SK-N-SH (cell line): ENCODE results near the gene EVA1A. TPM values are rescaled to one million over a fixed set of nuclear protein-coding genes. Genes with fewer than 3 reads are reported as not detected.

Experiments
- CTCF ChIA-PET: fragments of 300-600, 350-600 bp; formaldehyde crosslinking; extraction: SDS; loops from one replicate; lab custom pipeline; 2021; lab: Yijun Ruan, JAX
- POLR2A ChIA-PET: fragments of 350-600 bp; sonication (Branson Sonifier 250); formaldehyde crosslinking; extraction: SDS; loops from one replicate; lab custom pipeline; 2020; ENCODE audit warnings: antibody characterized with exemption, inconsistent platforms; lab: Yijun Ruan, JAX
- DNase-seq: peaks from one replicate; pipeline ENCODE4 v3.0.0; 2012
- H2AFZ ChIP-seq: fragments of 200-600 bp; sonication (generic); 2 replicates; pipeline ENCODE4 v1.8.1; 2016; ENCODE audit warnings: antibody characterized with exemption, mild to moderate bottlenecking, low read depth
- H3F3A ChIP-seq: fragments of 200-600 bp; sonication (generic); replicated peaks from 2 replicates; pipeline ENCODE3; 2016; ENCODE audit warnings: antibody characterized with exemption, mild to moderate bottlenecking; ENCODE audit not compliant: insufficient read depth
- H3K27ac ChIP-seq, 2 experiments: fragments of 200-500 bp in 1 of 2; fragments of 200-600 bp in 1 of 2; sonication (Bioruptor generic) in 1 of 2; sonication (generic), shearing (Covaris generic) in 1 of 2; 2 replicates each; pipeline versions ENCODE4 v1.5.1 to v1.6.1; 2014 to 2016; ENCODE audit warnings: low read depth in 2 of 2, inconsistent platforms in 1 of 2, low read length in 1 of 2, mild to moderate bottlenecking in 1 of 2, mixed read lengths in 1 of 2
- H3K27me3 ChIP-seq: fragments of 200-600 bp; sonication (generic), shearing (Covaris generic); 2 replicates; pipeline ENCODE4 v1.6.1; 2016; ENCODE audit warnings: mixed run types; ENCODE audit not compliant: insufficient read depth
- H3K36me3 ChIP-seq, 2 experiments: fragments of 200-500 bp in 1 of 2; fragments of 200-600 bp in 1 of 2; sonication (Bioruptor generic) in 1 of 2; sonication (generic) in 1 of 2; replicated peaks in 1 of 2; 2 replicates each; pipeline versions ENCODE3 to v1.5.1; 2014 to 2016; ENCODE audit warnings: low read length in 1 of 2, mild to moderate bottlenecking in 1 of 2; ENCODE audit not compliant: insufficient read depth in 2 of 2, control insufficient read depth in 1 of 2
- H3K4me1 ChIP-seq, 2 experiments: fragments of 200-500 bp in 1 of 2; fragments of 200-600 bp in 1 of 2; sonication (Bioruptor generic) in 1 of 2; sonication (generic), shearing (Covaris generic) in 1 of 2; 2 replicates each; pipeline versions ENCODE4 v1.5.1 to v1.6.1; 2014 to 2016; ENCODE audit warnings: low read depth in 1 of 2, low read length in 1 of 2, mixed run types in 1 of 2; ENCODE audit not compliant: insufficient read depth in 2 of 2, control insufficient read depth in 1 of 2
- H3K4me2 ChIP-seq: fragments of 200-600 bp; sonication (generic), shearing (Covaris generic); 2 replicates; pipeline ENCODE4 v1.6.1; 2017; ENCODE audit warnings: mixed run types
- H3K4me3 ChIP-seq, 2 experiments: fragments of 200-500 bp in 1 of 2; fragments of 200-600 bp in 1 of 2; sonication (Bioruptor generic) in 1 of 2; sonication (generic), shearing (Covaris generic) in 1 of 2; 2 replicates each; pipeline versions ENCODE4 v1.5.1 to v1.8.1; 2014 to 2016; ENCODE audit warnings: low read depth in 2 of 2, inconsistent platforms in 1 of 2, low read length in 1 of 2, mild to moderate bottlenecking in 1 of 2, mixed read lengths in 1 of 2, moderate library complexity in 1 of 2
- H3K79me2 ChIP-seq: fragments of 200-600 bp; sonication (generic); 2 replicates; pipeline ENCODE4 v1.8.1; 2017; ENCODE audit warnings: mild to moderate bottlenecking; ENCODE audit not compliant: insufficient read depth
- H3K9ac ChIP-seq: fragments of 200-600 bp; sonication (generic); 2 replicates; pipeline ENCODE4 v1.6.1; 2017; ENCODE audit warnings: mixed run types
- H3K9me2 ChIP-seq: fragments of 200-600 bp; sonication (generic); 2 replicates; pipeline ENCODE4 v1.6.1; 2017; ENCODE audit warnings: mixed run types
- H3K9me3 ChIP-seq: fragments of 200-600 bp; sonication (generic); 2 replicates; pipeline ENCODE4 v1.6.1; 2017; ENCODE audit warnings: mixed run types, mild to moderate bottlenecking, moderate library complexity
- H4K20me1 ChIP-seq: fragments of 200-600 bp; sonication (generic); 2 replicates; pipeline ENCODE4 v1.6.1; 2017; ENCODE audit warnings: mild to moderate bottlenecking, mixed run types; ENCODE audit not compliant: insufficient read depth
- CHD2 ChIP-seq: fragments of 150-350 bp; IDR thresholded peaks from 2 replicates; pipeline ENCODE4 v1.6.1; 2018; ENCODE audit warnings: low read length; ENCODE audit not compliant: partially characterized antibody
- CTCF ChIP-seq: fragments of 200-600 bp; sonication (generic); IDR thresholded peaks from 2 replicates; pipeline ENCODE4 v1.6.1; 2017; ENCODE audit warnings: antibody characterized with exemption, mild to moderate bottlenecking, moderate library complexity
- ELF1 ChIP-seq: IDR thresholded peaks from 2 replicates; pipeline ENCODE4 v1.4.0; 2012
- EP300 ChIP-seq, 2 experiments: IDR thresholded peaks; 2 replicates each; pipeline versions ENCODE4 v1.4.0 to v1.6.1; 2012; ENCODE audit warnings: borderline replicate concordance in 1 of 2, low read depth in 1 of 2, low read length in 1 of 2
- EZH2phosphoT487 ChIP-seq: fragments of 200-600 bp; sonication (generic); IDR thresholded peaks from 2 replicates; pipeline ENCODE4 v1.6.1; 2017; ENCODE audit warnings: low read depth, mixed run types, mild to moderate bottlenecking, antibody characterized with exemption, moderate library complexity, borderline replicate concordance
- FOSL2 ChIP-seq: IDR thresholded peaks from 2 replicates; pipeline ENCODE4 v1.4.0; 2012; ENCODE audit warnings: low read depth, mild to moderate bottlenecking, moderate library complexity, borderline replicate concordance
- FOXJ3 ChIP-seq: sonication (generic); formaldehyde crosslinking; IDR thresholded peaks from 2 replicates; pipeline ENCODE4 v1.5.1; 2020; ENCODE audit warnings: mild to moderate bottlenecking, missing genetic modification reagents
- FOXM1 ChIP-seq: IDR thresholded peaks from 2 replicates; pipeline ENCODE4 v1.4.0; 2012; ENCODE audit warnings: low read depth, mild to moderate bottlenecking
- GABPA ChIP-seq: IDR thresholded peaks from 2 replicates; pipeline ENCODE4 v1.4.0; 2012; ENCODE audit warnings: low read depth, mild to moderate bottlenecking
- GATA2 ChIP-seq: sonication (generic); formaldehyde crosslinking; IDR thresholded peaks from 2 replicates; pipeline ENCODE4 v1.5.0; 2020; ENCODE audit warnings: mild to moderate bottlenecking, missing genetic modification reagents
- IRF3 ChIP-seq: fragments of 150-350 bp; IDR thresholded peaks from 2 replicates; pipeline ENCODE4 v1.6.1; 2016; ENCODE audit warnings: mild to moderate bottlenecking, low read depth, low read length
- JUND ChIP-seq: IDR thresholded peaks from 2 replicates; pipeline ENCODE4 v1.4.0; 2012
- MEF2A ChIP-seq: IDR thresholded peaks from 2 replicates; pipeline ENCODE4 v1.4.0; 2012; ENCODE audit warnings: low read depth, borderline replicate concordance
- MXI1 ChIP-seq: IDR thresholded peaks from 2 replicates; pipeline ENCODE4 v1.6.1; 2012; ENCODE audit warnings: mild to moderate bottlenecking, low read depth, low read length, improper control_type of control experiment
- NFIC ChIP-seq: IDR thresholded peaks from 2 replicates; pipeline ENCODE4 v1.4.0; 2012; ENCODE audit warnings: borderline replicate concordance
- NRF1 ChIP-seq: IDR thresholded peaks from 2 replicates; pipeline ENCODE4 v1.6.1; 2012; ENCODE audit warnings: low read depth, mild to moderate bottlenecking, low read length
- POLR2AphosphoS5 ChIP-seq: IDR thresholded peaks from 2 replicates; pipeline ENCODE4 v1.6.1; 2012; ENCODE audit warnings: low read depth, low read length
- RAD21 ChIP-seq: IDR thresholded peaks from 2 replicates; pipeline ENCODE4 v1.6.1; 2012; ENCODE audit warnings: mild to moderate bottlenecking, low read length
- RCOR1 ChIP-seq: fragments of 150-350 bp; IDR thresholded peaks from 2 replicates; pipeline ENCODE4 v1.6.1; 2017; ENCODE audit warnings: antibody characterized with exemption, low read length
- RFX5 ChIP-seq: IDR thresholded peaks from 2 replicates; pipeline ENCODE4 v1.6.1; 2012; ENCODE audit warnings: mild to moderate bottlenecking, improper control_type of control experiment, low read length
- RXRA ChIP-seq: IDR thresholded peaks from 2 replicates; pipeline ENCODE4 v1.4.0; 2012; ENCODE audit warnings: low read depth, mild to moderate bottlenecking, borderline replicate concordance
- SIN3A ChIP-seq: IDR thresholded peaks from 2 replicates; pipeline ENCODE4 v1.6.1; 2012; ENCODE audit warnings: low read depth, mild to moderate bottlenecking, low read length, moderate library complexity, borderline replicate concordance
- SMC3 ChIP-seq: IDR thresholded peaks from 2 replicates; pipeline ENCODE4 v1.6.1; 2012; ENCODE audit warnings: low read depth, low read length, improper control_type of control experiment
- TAF1 ChIP-seq: IDR thresholded peaks from 2 replicates; pipeline ENCODE4 v1.6.1; 2012; ENCODE audit warnings: low read depth, mild to moderate bottlenecking, low read length, moderate library complexity, borderline replicate concordance
- TCF12 ChIP-seq: IDR thresholded peaks from 2 replicates; pipeline ENCODE4 v1.4.0; 2012
- TEAD4 ChIP-seq: IDR thresholded peaks from 2 replicates; pipeline ENCODE4 v1.4.0; 2012; ENCODE audit warnings: mild to moderate bottlenecking, borderline replicate concordance; ENCODE audit not compliant: insufficient read depth
- YY1 ChIP-seq: IDR thresholded peaks from 2 replicates; pipeline ENCODE4 v1.4.0; 2012; ENCODE audit warnings: low read depth, mild to moderate bottlenecking
- ZBTB33 ChIP-seq: IDR thresholded peaks from 2 replicates; pipeline ENCODE4 v1.4.0; 2012; ENCODE audit warnings: low read depth, borderline replicate concordance
- WGBS: methylation state at CpG from one replicate; pipeline ENCODE4 v1.1.6; 2017; ENCODE audit warnings: low lambda C conversion rate; 5-methylcytosine and 5-hydroxymethylcytosine counted together
- polyA plus RNA-seq, 3 experiments: library from polyadenylated mRNA; depleted of rRNA; stranded (reverse); fragments of >200 nt; gene quantifications; 2 replicates each; pipeline ENCODE4 v1.2.3, GENCODE V29; 2012
- TF ChIP-seq, protein P1 (sequence below): fragments of 150-350 bp; IDR thresholded peaks from 2 replicates; pipeline ENCODE4 v1.6.1; 2017; ENCODE audit warnings: antibody characterized with exemption, low read length, low read depth, borderline replicate concordance
- TF ChIP-seq, protein P2 (sequence below): IDR thresholded peaks from 2 replicates; pipeline ENCODE4 v1.4.0; 2012; ENCODE audit warnings: low read depth, borderline replicate concordance

Gene EVA1A
- polyA plus RNA-seq, 1 of the 3 experiments (the other 2 are of a cell fraction): 93.0 TPM

DNA sequence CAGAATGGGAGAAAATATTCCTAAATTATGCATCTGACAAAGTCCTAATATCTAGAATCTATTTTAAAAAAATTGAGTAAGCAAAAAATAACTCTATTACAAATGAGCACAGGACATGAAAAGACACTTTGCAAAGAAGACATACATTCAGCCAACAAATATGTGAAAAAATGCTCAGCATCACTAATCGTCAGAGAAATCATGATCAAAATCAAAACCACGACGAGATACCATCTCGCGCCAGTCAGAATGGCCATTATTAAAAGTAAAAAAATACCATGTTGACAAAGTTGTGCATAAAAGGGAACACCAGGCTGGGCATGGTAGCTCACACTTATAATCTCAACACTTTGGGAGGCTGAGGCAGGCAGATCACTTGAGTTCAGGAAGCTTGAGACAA lies 63.5 kb downstream of the EVA1A start:
- Histone ChIP-seq H4K20me1 (peaks cover 23% of the 10 kb centered on the region; the same call in 1 of the 2 replicates), H3K4me2 (no peak overlapping the region), H3K27me3 (no peaks in the 10 kb centered on the region), H3K9me2 (no peaks in the 10 kb centered on the region), H3K4me3 (no peak overlapping the region), H3K79me2 (peaks cover 99% of the 10 kb centered on the region), H3K4me1 (peaks cover 6 to 38% of the 10 kb centered on the region in 2 experiments), H3K9me3 (no peaks in the 10 kb centered on the region), H3K36me3 (peaks cover 25 to 42% of the 10 kb centered on the region in 2 experiments), H2AFZ (no peak overlapping the region), H3K27ac (peak overlapping the region in 1 of 2 experiments; percentile 26; a peak in 2 of 4 replicates), H3F3A (peaks cover 27% of the 10 kb centered on the region), H3K9ac (no peak overlapping the region)
- CTCF ChIA-PET: interaction anchor here (1.1 to 1.4 kb wide), 3 partner anchors 32 to 131 kb away, joined by 3 to 4 read pairs (median 3); no protein-coding TSS in a partner anchor
- POLR2A ChIA-PET: no interaction called here
- whole genome bisulfite sequencing: 39% methylated on average over 5 of the region's 5 CpGs
- no peak for DNase-seq
- no peak for TF ChIP-seq CHD2
- TF ChIP-seq GABPA: no peak
- TF ChIP-seq FOSL2: peak; percentile 40; the same call in 1 of the 2 replicates
- TF ChIP-seq EZH2phosphoT487: no peak
- TF ChIP-seq NRF1: no peak
- TF ChIP-seq TAF1: no peak
- no peak for TF ChIP-seq GATA2 (CRISPR knock-in tag)
- TF ChIP-seq MEF2A: no peak
- peak; percentile 74 for TF ChIP-seq JUND
- TF ChIP-seq MXI1: no peak
- no peak for TF ChIP-seq IRF3
- no peak for TF ChIP-seq SMC3
- no peak for TF ChIP-seq SIN3A
- no peak for TF ChIP-seq POLR2AphosphoS5
- TF ChIP-seq YY1: no peak
- TF ChIP-seq, protein P1, sequence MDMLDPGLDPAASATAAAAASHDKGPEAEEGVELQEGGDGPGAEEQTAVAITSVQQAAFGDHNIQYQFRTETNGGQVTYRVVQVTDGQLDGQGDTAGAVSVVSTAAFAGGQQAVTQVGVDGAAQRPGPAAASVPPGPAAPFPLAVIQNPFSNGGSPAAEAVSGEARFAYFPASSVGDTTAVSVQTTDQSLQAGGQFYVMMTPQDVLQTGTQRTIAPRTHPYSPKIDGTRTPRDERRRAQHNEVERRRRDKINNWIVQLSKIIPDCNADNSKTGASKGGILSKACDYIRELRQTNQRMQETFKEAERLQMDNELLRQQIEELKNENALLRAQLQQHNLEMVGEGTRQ: no peak
- 0 out of 2 replicates have a peak, but pooled peaks have one; percentile 33 for TF ChIP-seq NFIC
- TF ChIP-seq, protein P2, sequence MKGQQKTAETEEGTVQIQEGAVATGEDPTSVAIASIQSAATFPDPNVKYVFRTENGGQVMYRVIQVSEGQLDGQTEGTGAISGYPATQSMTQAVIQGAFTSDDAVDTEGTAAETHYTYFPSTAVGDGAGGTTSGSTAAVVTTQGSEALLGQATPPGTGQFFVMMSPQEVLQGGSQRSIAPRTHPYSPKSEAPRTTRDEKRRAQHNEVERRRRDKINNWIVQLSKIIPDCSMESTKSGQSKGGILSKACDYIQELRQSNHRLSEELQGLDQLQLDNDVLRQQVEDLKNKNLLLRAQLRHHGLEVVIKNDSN: no peak
- peak; percentile 74 for TF ChIP-seq TCF12
- TF ChIP-seq EP300 (IDR thresholded peaks at IDR 0.05; ENCODE audit: borderline replicate concordance in 1 of 2, low read depth in 1 of 2, low read length in 1 of 2): peak in 1 of 2 experiments; percentile 46; a peak in 1 of 4 replicates
- no peak for TF ChIP-seq RAD21
- no peak for TF ChIP-seq FOXJ3 (CRISPR knock-in tag)
- TF ChIP-seq ZBTB33: no peak
- TF ChIP-seq TEAD4: peak; percentile 40; the same call in 1 of the 2 replicates
- TF ChIP-seq ELF1: no peak
- no peak for TF ChIP-seq RFX5
- TF ChIP-seq FOXM1: no peak
- TF ChIP-seq CTCF: no peak
- no peak for TF ChIP-seq RCOR1
- TF ChIP-seq RXRA: no peak
